Liver (tissue), 3 donors: ENCODE measurements around the gene KXD1.

Source experiments
- CTCF ChIP-seq: fragments of 150-350 bp; IDR thresholded peaks from 2 replicates; pipeline ENCODE4 v1.5.1; 2017; ENCODE audit warnings: improper control_type of control experiment, low read depth, low read length; ENCODE audit not compliant: missing input control
- EGR1 ChIP-seq, 2 donors: IDR thresholded peaks; 2 replicates each; pipeline ENCODE4 v1.6.1; 2016 to 2018; ENCODE audit warnings: antibody characterized with exemption in 2 of 2, low read depth in 2 of 2
- MAX ChIP-seq: IDR thresholded peaks from 2 replicates; pipeline ENCODE4 v1.6.1; 2016; ENCODE audit warnings: antibody characterized with exemption
- REST ChIP-seq: IDR thresholded peaks from 2 replicates; pipeline ENCODE4 v1.6.1; 2016; ENCODE audit warnings: antibody characterized with exemption, mild to moderate bottlenecking
- TAF1 ChIP-seq: conservative IDR thresholded peaks from 2 replicates; pipeline ENCODE4 v1.6.1; 2016; ENCODE audit warnings: antibody characterized with exemption, mild to moderate bottlenecking
- donor health status: healthy.
- donor health status: healthy.

GRCh38 chr19:18587561-18587960 is 29.9 kb downstream of the KXD1 start:
- TF ChIP-seq MAX (no peak), CTCF (no peak), EGR1 (IDR thresholded peaks at IDR 0.05; ENCODE audit: low read depth in 2 of 2) (no peak), TAF1 (no peak), REST (no peak)
